ENCODE measurements around the gene CFAP251. TPM values are rescaled to one million over a fixed set of nuclear protein-coding genes. Genes with fewer than 3 reads are reported as not detected.

The CFAP251 gene
- total and polyA plus RNA-seq, 2 of the 13 experiments (the other 11 are each of a cell fraction or from before 2014, with no cell fraction given), result 0.30 to 0.42 TPM

GRCh38 chr12:122023339-122024131 lies 105.1 kb downstream of the CFAP251 start (continued):
- TF ChIP-seq ZFYVE20 (CRISPR knock-in tag; IDR thresholded peaks at IDR 0.05; ENCODE audit: borderline replicate concordance, low read depth) (no peak), ZBTB39 (CRISPR knock-in tag; IDR thresholded peaks at IDR 0.05) (no peak), ZNF607 (CRISPR knock-in tag; IDR thresholded peaks at IDR 0.05; ENCODE audit: borderline replicate concordance) (no peak), PHB2 (IDR thresholded peaks at IDR 0.05; ENCODE audit: partially characterized antibody) (no peak), TFE3 (CRISPR knock-in tag; IDR thresholded peaks at IDR 0.05) (peak; percentile 84), ZNF207 (IDR thresholded peaks at IDR 0.05; ENCODE audit: borderline replicate concordance) (no peak), ZNF501 (CRISPR knock-in tag; IDR thresholded peaks at IDR 0.05) (0 out of 2 replicates have a peak, but pooled peaks have one; percentile 33), GFI1 (CRISPR knock-in tag; IDR thresholded peaks at IDR 0.05; ENCODE audit: borderline replicate concordance) (0 out of 2 replicates have a peak, but pooled peaks have one; percentile 41), ZBTB14 (CRISPR knock-in tag; IDR thresholded peaks at IDR 0.05) (no peak), ARNTL (CRISPR knock-in tag; IDR thresholded peaks at IDR 0.05) (peak; percentile 83), NFATC3 (CRISPR knock-in tag; IDR thresholded peaks at IDR 0.05) (no peak), MED1 (CRISPR knock-in tag; IDR thresholded peaks at IDR 0.05) (peak; percentile 35; the same call in 1 of the 2 replicates), FOXP4 (CRISPR knock-in tag; IDR thresholded peaks at IDR 0.05) (peak; percentile 59; the same call in 1 of the 2 replicates), ZNF556 (CRISPR knock-in tag; IDR thresholded peaks at IDR 0.05; ENCODE audit: borderline replicate concordance) (no peak), IKZF5 (CRISPR knock-in tag; IDR thresholded peaks at IDR 0.05) (no peak; the same call in 1 of the 2 replicates), HNRNPLL (IDR thresholded peaks at IDR 0.05; ENCODE audit: low read depth, low read length, poor library complexity, severe bottlenecking) (peak; percentile 19), RBM39 (IDR thresholded peaks at IDR 0.05; ENCODE audit: low read depth, low read length, poor library complexity, severe bottlenecking) (peak; percentile 74), PAF1 (CRISPR knock-in tag; IDR thresholded peaks at IDR 0.05) (no peak), RORA (CRISPR knock-in tag; IDR thresholded peaks at IDR 0.05) (0 out of 2 replicates have a peak, but pooled peaks have one; percentile 72)
